Measurements from ENCODE around the gene XPOT.

The XPOT gene

GRCh38 chr12:64466178-64466577, 62.0 kb downstream of the XPOT start:
- no peak for DNase-seq (ENCODE audit: low read depth in 2 of 2)

GRCh38 chr12:64468966-64469365, 64.8 kb downstream of the XPOT start:
- no peak for DNase-seq (ENCODE audit: low read depth in 2 of 2)

GRCh38 chr12:64469455-64470142, 65.4 kb downstream of the XPOT start:
- DNase-seq (ENCODE audit: low read depth in 2 of 2), result no peak

- no peak for DNase-seq (ENCODE audit: low read depth in 2 of 2)
Observed at GRCh38 chr12:64470495-64470894, 66.3 kb downstream of the XPOT start.

GRCh38 chr12:64473176-64473575, 69.0 kb downstream of the XPOT start:
- DNase-seq (ENCODE audit: low read depth in 2 of 2), result no peak

GRCh38 chr12:64475518-64475917, 71.3 kb downstream of the XPOT start:
- DNase-seq (ENCODE audit: low read depth in 2 of 2), result no peak

- no peak for DNase-seq (ENCODE audit: low read depth in 2 of 2)
Observed at GRCh38 chr12:64476844-64477243, 72.7 kb downstream of the XPOT start.

- DNase-seq (ENCODE audit: low read depth in 2 of 2), result no peak
Observed at GRCh38 chr12:64478661-64479060, 74.5 kb downstream of the XPOT start.

- no peak for DNase-seq (ENCODE audit: low read depth in 2 of 2)
Observed at GRCh38 chr12:64480148-64480547, 76.0 kb downstream of the XPOT start.

- DNase-seq (ENCODE audit: low read depth in 2 of 2), result no peak
Observed at GRCh38 chr12:64486657-64487056, 82.5 kb downstream of the XPOT start.

- DNase-seq (ENCODE audit: low read depth in 2 of 2), result no peak
Observed at GRCh38 chr12:64491718-64492117, 87.5 kb downstream of the XPOT start.

GRCh38 chr12:64493513-64493912, 89.3 kb downstream of the XPOT start:
- no peak for DNase-seq (ENCODE audit: low read depth in 2 of 2)

GRCh38 chr12:64494998-64495729, 91.0 kb downstream of the XPOT start:
- no peak for DNase-seq (ENCODE audit: low read depth in 2 of 2)

- no peak for DNase-seq (ENCODE audit: low read depth in 2 of 2)
Observed at GRCh38 chr12:64496839-64497400, 92.7 kb downstream of the XPOT start.

- DNase-seq (ENCODE audit: low read depth in 2 of 2), result no peak
Observed at GRCh38 chr12:64497484-64497883, 93.3 kb downstream of the XPOT start.

GRCh38 chr12:64497903-64498302, 93.7 kb downstream of the XPOT start:
- DNase-seq (ENCODE audit: low read depth in 2 of 2), result no peak

GRCh38 chr12:64500394-64500793, 96.2 kb downstream of the XPOT start:
- no peak for DNase-seq (ENCODE audit: low read depth in 2 of 2)
